GM23248 (cell line): ENCODE results near the gene PTBP1.

Source experiments
- EZH2 ChIP-seq: fragments of 200-600 bp; sonication (generic); IDR thresholded peaks from 2 replicates; pipeline ENCODE4 v1.6.1; 2018; ENCODE audit warnings: antibody characterized with exemption, mild to moderate bottlenecking; ENCODE audit not compliant: insufficient read depth, poor library complexity, severe bottlenecking
- EZH2phosphoT487 ChIP-seq: fragments of 200-600 bp; sonication (generic); IDR thresholded peaks from 2 replicates; pipeline ENCODE4 v1.6.1; 2018; ENCODE audit warnings: antibody characterized with exemption, moderate library complexity, mild to moderate bottlenecking, low read depth; ENCODE audit not compliant: insufficient read depth

DNA sequence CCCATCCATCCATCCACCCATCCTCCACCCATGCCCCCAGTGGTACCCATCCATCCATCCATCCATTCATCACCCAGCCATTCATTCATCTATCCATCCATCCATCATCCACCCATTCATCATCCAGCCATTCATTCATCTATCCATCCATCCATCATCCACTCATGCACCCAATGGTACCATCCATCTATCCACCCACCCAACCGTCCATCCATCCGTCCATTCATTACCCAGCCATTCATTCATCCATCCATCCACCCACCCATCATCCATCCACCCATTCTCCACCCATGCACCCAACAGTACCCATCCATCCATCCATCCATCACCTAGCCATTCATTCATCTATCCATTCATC is 19.2 kb downstream of the PTBP1 start:
- no peak for TF ChIP-seq EZH2phosphoT487
- TF ChIP-seq EZH2, result no peak
